G401.6 (cell line): ENCODE measurements around the gene PPP1CA.
"Not testable (repeated sequence)": the region's sequence is repeated elsewhere in the genome, so short reads cannot be mapped to it uniquely, and the experiment has no call there.

Experiments used
- FAIRE-seq: peaks from 2 replicates; lab custom pipeline; 2012; peaks lifted over from hg19 to GRCh38; lab: Jason Lieb, UNC

The PPP1CA gene

GRCh38 chr11:67434395-67434881 is 32.8 kb upstream of the PPP1CA start:
- no peak for FAIRE-seq

GRCh38 chr11:67433536-67434394 is 32.1 kb upstream of the PPP1CA start:
- no peak for FAIRE-seq

GRCh38 chr11:67432655-67433349 is 31.1 kb upstream of the PPP1CA start:
- no peak for FAIRE-seq

GRCh38 chr11:67431346-67432249 is 29.9 kb upstream of the PPP1CA start:
- FAIRE-seq: no peak

GRCh38 chr11:67429722-67430121 is 28.1 kb upstream of the PPP1CA start:
- no peak for FAIRE-seq

GRCh38 chr11:67429038-67429668 is 27.5 kb upstream of the PPP1CA start:
- no peak for FAIRE-seq

- FAIRE-seq: peak; percentile 95
Observed at GRCh38 chr11:67428052-67429001, 26.7 kb upstream of the PPP1CA start, which contains the start of gene RPS6KB2. TSS of gene RPS6KB2 (plus strand) at chr11:67428494. CDS start at chr11:67428546, 52 bp downstream.

- FAIRE-seq: not testable (repeated sequence)
Observed at GRCh38 chr11:67427364-67427859, 25.8 kb upstream of the PPP1CA start.

GRCh38 chr11:67423891-67424613 is 22.4 kb upstream of the PPP1CA start:
- FAIRE-seq: no peak

GRCh38 chr11:67423466-67423865 is 21.8 kb upstream of the PPP1CA start:
- FAIRE-seq: no peak

GRCh38 chr11:67422891-67423290 is 21.2 kb upstream of the PPP1CA start:
- no peak for FAIRE-seq

GRCh38 chr11:67421430-67422031 is 19.9 kb upstream of the PPP1CA start:
- no peak for FAIRE-seq

- FAIRE-seq: peak; percentile 28
Observed at GRCh38 chr11:67420646-67421429, 19.2 kb upstream of the PPP1CA start.

GRCh38 chr11:67420147-67420645 is 18.5 kb upstream of the PPP1CA start:
- no peak for FAIRE-seq

GRCh38 chr11:67419325-67420049 is 17.8 kb upstream of the PPP1CA start:
- FAIRE-seq: no peak

- FAIRE-seq: no peak
Observed at GRCh38 chr11:67418476-67419281, 17.0 kb upstream of the PPP1CA start.

- FAIRE-seq: no peak
Observed at GRCh38 chr11:67417425-67417824, 15.8 kb upstream of the PPP1CA start.
